ENCODE data around the gene FADS2.

GRCh38 chr11:61854966-61855714 lies 27.0 kb downstream of the FADS2 start:
- no peak for TF ChIP-seq POLR2A (IDR thresholded peaks at IDR 0.05)
- TF ChIP-seq, protein P1, sequence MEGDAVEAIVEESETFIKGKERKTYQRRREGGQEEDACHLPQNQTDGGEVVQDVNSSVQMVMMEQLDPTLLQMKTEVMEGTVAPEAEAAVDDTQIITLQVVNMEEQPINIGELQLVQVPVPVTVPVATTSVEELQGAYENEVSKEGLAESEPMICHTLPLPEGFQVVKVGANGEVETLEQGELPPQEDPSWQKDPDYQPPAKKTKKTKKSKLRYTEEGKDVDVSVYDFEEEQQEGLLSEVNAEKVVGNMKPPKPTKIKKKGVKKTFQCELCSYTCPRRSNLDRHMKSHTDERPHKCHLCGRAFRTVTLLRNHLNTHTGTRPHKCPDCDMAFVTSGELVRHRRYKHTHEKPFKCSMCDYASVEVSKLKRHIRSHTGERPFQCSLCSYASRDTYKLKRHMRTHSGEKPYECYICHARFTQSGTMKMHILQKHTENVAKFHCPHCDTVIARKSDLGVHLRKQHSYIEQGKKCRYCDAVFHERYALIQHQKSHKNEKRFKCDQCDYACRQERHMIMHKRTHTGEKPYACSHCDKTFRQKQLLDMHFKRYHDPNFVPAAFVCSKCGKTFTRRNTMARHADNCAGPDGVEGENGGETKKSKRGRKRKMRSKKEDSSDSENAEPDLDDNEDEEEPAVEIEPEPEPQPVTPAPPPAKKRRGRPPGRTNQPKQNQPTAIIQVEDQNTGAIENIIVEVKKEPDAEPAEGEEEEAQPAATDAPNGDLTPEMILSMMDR (IDR thresholded peaks at IDR 0.05): no peak
- no peak for TF ChIP-seq EP300 (IDR thresholded peaks at IDR 0.05)
- TF ChIP-seq POLR2AphosphoS5 (IDR thresholded peaks at IDR 0.05): no peak
